Testis (tissue), 3 donors: Measurements from ENCODE around the gene SLC9A3. TPM values are rescaled to one million over a fixed set of nuclear protein-coding genes. Genes with fewer than 3 reads are reported as not detected.

ENCODE experiments used
- DNase-seq: peaks from one replicate; pipeline ENCODE4 v3.0.0-alpha.2; 2019
- H3K27ac ChIP-seq, 2 donors: fragments of 200-600 bp; sonication (generic); one replicate each; pipeline ENCODE4 v1.5.1; 2019
- H3K27me3 ChIP-seq: fragments of 200-600 bp; sonication (generic); one replicate; pipeline ENCODE4 v1.5.1; 2019
- H3K36me3 ChIP-seq: fragments of 200-600 bp; sonication (generic); one replicate; pipeline ENCODE4 v1.5.1; 2017; ENCODE audit warnings: low read depth; ENCODE audit errors: missing control alignments
- H3K4me1 ChIP-seq: fragments of 200-600 bp; sonication (generic); one replicate; pipeline ENCODE4 v1.5.1; 2019
- H3K4me3 ChIP-seq, 2 donors: fragments of 200-600 bp; sonication (generic); one replicate each; pipeline ENCODE4 v1.5.1; 2017 to 2019
- H3K9me3 ChIP-seq: fragments of 200-600 bp; sonication (generic); one replicate; pipeline ENCODE4 v1.5.1; 2017
- CTCF ChIP-seq, 3 experiments: fragments of 450-650 bp in 2 of 3; fragments of 200-600 bp in 1 of 3; sonication (generic) in 1 of 3; IDR thresholded peaks; one replicate each; pipeline ENCODE4 v1.5.1; 2016 to 2019; ENCODE audit warnings: antibody characterized with exemption in 3 of 3, mild to moderate bottlenecking in 2 of 3, moderate library complexity in 1 of 3
- POLR2A ChIP-seq: fragments of 450-650 bp; IDR thresholded peaks from one replicate; pipeline ENCODE4 v1.6.1; 2017; ENCODE audit warnings: antibody characterized with exemption, mild to moderate bottlenecking, moderate library complexity
- WGBS, 2 donors: methylation state at CpG; one replicate each; pipeline ENCODE4 v1.1.5; 2018; 5-methylcytosine and 5-hydroxymethylcytosine counted together
- intact Hi-C: fragments of 100-400 bp; cut with DNase I; formaldehyde crosslinking; loops from one replicate; pipeline ENCODE4 v1.15.1; 2023; ENCODE audit warnings: low total_unique reads
- polyA plus RNA-seq: library from polyadenylated mRNA; stranded (reverse); fragments of 350-450 nt; fragmentation: Illumina TruSeq; extraction: RNeasy Lipid Tissue Mini Kit (QIAGEN cat#74804); gene quantifications from one replicate; pipeline ENCODE4 v1.2.3, GENCODE V29; 2014; ENCODE audit warnings: low read depth, low replicate concordance; ENCODE audit not compliant: insufficient read depth
- total RNA-seq, 2 donors: library from RNA; depleted of rRNA; stranded (reverse); fragments of >200 nt; gene quantifications; one replicate each; pipeline ENCODE4 v1.2.3, GENCODE V29; 2016

Gene SLC9A3
- total and polyA plus RNA-seq, 3 donors from 2014 or later, result 2.3 to 3.8 (median 2.6) TPM

GRCh38 chr5:439181-439580, 85.1 kb downstream of the SLC9A3 start:
- Histone ChIP-seq H3K4me3 (no peak overlapping the region), H3K4me1 (peaks cover 15% of the 10 kb centered on the region), H3K27ac (no peak overlapping the region), H3K36me3 (no peaks in the 10 kb centered on the region), H3K27me3 (no peaks in the 10 kb centered on the region), H3K9me3 (no peaks in the 10 kb centered on the region)
- no peak for TF ChIP-seq CTCF (IDR thresholded peaks at IDR 0.05)
- TF ChIP-seq POLR2A, result no peak
- WGBS, 2 donors, result 87 to 91% methylated on average over 8 of the region's 8 CpGs
- no peak for DNase-seq
- intact Hi-C loops, result no loop called here

- Histone ChIP-seq H3K27ac (no peak overlapping the region), H3K9me3 (no peaks in the 10 kb centered on the region), H3K36me3 (no peaks in the 10 kb centered on the region), H3K27me3 (no peaks in the 10 kb centered on the region), H3K4me3 (no peak overlapping the region), H3K4me1 (peaks cover 8% of the 10 kb centered on the region)
- intact Hi-C loops, result no loop called here
- no peak for TF ChIP-seq POLR2A
- no peak for DNase-seq
- 75 to 80% methylated on average over 13 to 14 of the region's 14 CpGs for WGBS, 2 donors
These were observed 85.7 kb downstream of the SLC9A3 start for GRCh38 chr5:438481-438981.

GRCh38 chr5:437281-437771, 86.9 kb downstream of the SLC9A3 start:
- Histone ChIP-seq H3K27ac (no peak overlapping the region), H3K27me3 (no peaks in the 10 kb centered on the region), H3K36me3 (no peaks in the 10 kb centered on the region), H3K4me3 (no peak overlapping the region), H3K4me1 (peaks cover 7% of the 10 kb centered on the region), H3K9me3 (no peaks in the 10 kb centered on the region)
- intact Hi-C loops, result no loop called here
- TF ChIP-seq CTCF (IDR thresholded peaks at IDR 0.05) (no peak), POLR2A (no peak)
- WGBS, 2 donors, result 71 to 100% methylated on average over 1 to 18 of the region's 18 CpGs
- DNase-seq, result no peak

- H3K9me3 ChIP-seq, result no peaks in the 10 kb centered on the region
- H3K4me3 ChIP-seq, result no peak overlapping the region
- WGBS, 2 donors, result 79% methylated on average over 2 to 5 of the region's 5 CpGs
- H3K27ac ChIP-seq, result no peak overlapping the region
- TF ChIP-seq CTCF (IDR thresholded peaks at IDR 0.05) (no peak), POLR2A (no peak)
- H3K27me3 ChIP-seq, result no peaks in the 10 kb centered on the region
- intact Hi-C loops, result no loop called here
- peaks cover 3% of the 10 kb centered on the region for H3K4me1 ChIP-seq
- H3K36me3 ChIP-seq, result no peaks in the 10 kb centered on the region
- no peak for DNase-seq
These were observed 87.6 kb downstream of the SLC9A3 start for GRCh38 chr5:436641-436975.

- H3K27me3 ChIP-seq, result no peaks in the 10 kb centered on the region
- TF ChIP-seq CTCF (IDR thresholded peaks at IDR 0.05), result no peak
- TF ChIP-seq POLR2A, result no peak
- WGBS, 2 donors, result 82 to 88% methylated on average over 17 to 18 of the region's 18 CpGs
- H3K4me3 ChIP-seq, result no peak overlapping the region
- DNase-seq, result no peak
- no peak overlapping the region for H3K27ac ChIP-seq
- peaks cover 3% of the 10 kb centered on the region for H3K4me1 ChIP-seq
- intact Hi-C loops, result no loop called here
- no peaks in the 10 kb centered on the region for H3K9me3 ChIP-seq
- H3K36me3 ChIP-seq, result no peaks in the 10 kb centered on the region
These were observed 88.1 kb downstream of the SLC9A3 start for GRCh38 chr5:435961-436640.
